HEK293 (cell line): ENCODE results near the gene PLEKHO2.
A peak's percentile ranks its signal among the peaks of the same experiment; 100 is the strongest.

Source experiments
- CTCF ChIA-PET: fragments of 350-600 bp; formaldehyde crosslinking; extraction: SDS; loops from one replicate; lab custom pipeline; 2021; ENCODE audit warnings: antibody characterized with exemption; lab: Yijun Ruan, JAX
- POLR2A ChIA-PET: fragments of 300-600 bp; formaldehyde crosslinking; extraction: SDS; loops from one replicate; lab custom pipeline; 2020; ENCODE audit warnings: antibody characterized with exemption, inconsistent platforms; lab: Yijun Ruan, JAX
- H3K27ac ChIP-seq: fragments of 200-500 bp; sonication (Bioruptor generic); 2 replicates; pipeline ENCODE4 v1.5.1; 2014; ENCODE audit warnings: low read depth, low read length, control low read depth, inconsistent platforms; ENCODE audit errors: extremely low read depth
- H3K36me3 ChIP-seq, 2 experiments: fragments of 200-500 bp in 1 of 2; sonication (Bioruptor generic) in 1 of 2; 1 replicate in 1 of 2; 2 replicates in 1 of 2; pipeline ENCODE4 v1.5.1; 2014 to 2017; ENCODE audit warnings: inconsistent platforms in 2 of 2, low read length in 2 of 2; ENCODE audit not compliant: control insufficient read depth in 2 of 2, insufficient read depth in 1 of 2
- H3K4me1 ChIP-seq: fragments of 200-500 bp; sonication (Bioruptor generic); 2 replicates; pipeline ENCODE4 v1.5.1; 2014; ENCODE audit warnings: mild to moderate bottlenecking, low read length, inconsistent platforms; ENCODE audit not compliant: control insufficient read depth, insufficient read depth
- H3K4me3 ChIP-seq: 2 replicates; pipeline ENCODE4 v1.5.1; 2011; ENCODE audit warnings: low read depth, mild to moderate bottlenecking, control low read depth, low read length, moderate library complexity
- H3K9me3 ChIP-seq: fragments of 200-500 bp; sonication (Bioruptor generic); 2 replicates; pipeline ENCODE4 v1.5.1; 2014; ENCODE audit warnings: low read depth, low read length, inconsistent platforms; ENCODE audit not compliant: control insufficient read depth, insufficient read depth
- HOXD13 ChIP-seq: sonication (generic); formaldehyde crosslinking; IDR thresholded peaks from 2 replicates; pipeline ENCODE4 v1.8.0; 2022; ENCODE audit warnings: missing genetic modification reagents, borderline replicate concordance
- KLF7 ChIP-seq: fragments of 450-650 bp; formaldehyde crosslinking; IDR thresholded peaks from 2 replicates; pipeline ENCODE4 v1.5.1; 2016; ENCODE audit warnings: missing biosample characterization, missing genetic modification characterization, borderline replicate concordance
- OSR2 ChIP-seq: fragments of 450-650 bp; formaldehyde crosslinking; IDR thresholded peaks from 2 replicates; pipeline ENCODE4 v1.5.1; 2016; ENCODE audit warnings: missing biosample characterization, missing genetic modification characterization
- PATZ1 ChIP-seq: fragments of 450-650 bp; formaldehyde crosslinking; IDR thresholded peaks from 2 replicates; pipeline ENCODE4 v1.5.1; 2016; ENCODE audit warnings: missing biosample characterization, missing genetic modification characterization
- PRDM10 ChIP-seq: fragments of 450-650 bp; formaldehyde crosslinking; IDR thresholded peaks from 2 replicates; pipeline ENCODE4 v1.5.1; 2016; ENCODE audit warnings: missing biosample characterization, missing genetic modification characterization
- ZBTB49 ChIP-seq: fragments of 450-650 bp; formaldehyde crosslinking; IDR thresholded peaks from 2 replicates; pipeline ENCODE4 v1.5.1; 2016; ENCODE audit warnings: missing biosample characterization, missing genetic modification characterization, low read depth
- ZBTB8A ChIP-seq: fragments of 450-650 bp; formaldehyde crosslinking; IDR thresholded peaks from 2 replicates; pipeline ENCODE4 v1.5.1; 2016; ENCODE audit warnings: missing biosample characterization, missing genetic modification characterization
- ZFP41 ChIP-seq: fragments of 450-650 bp; formaldehyde crosslinking; IDR thresholded peaks from 2 replicates; pipeline ENCODE4 v1.5.1; 2016; ENCODE audit warnings: missing biosample characterization, missing genetic modification characterization, borderline replicate concordance
- ZNF146 ChIP-seq: fragments of 450-650 bp; formaldehyde crosslinking; IDR thresholded peaks from 2 replicates; pipeline ENCODE4 v1.5.1; 2016; ENCODE audit warnings: missing biosample characterization, missing genetic modification characterization
- ZNF26 ChIP-seq: fragments of 450-650 bp; formaldehyde crosslinking; IDR thresholded peaks from 2 replicates; pipeline ENCODE4 v1.5.1; 2016; ENCODE audit warnings: missing biosample characterization, missing genetic modification characterization
- ZNF341 ChIP-seq: fragments of 450-650 bp; formaldehyde crosslinking; IDR thresholded peaks from 2 replicates; pipeline ENCODE4; 2016; ENCODE audit warnings: low read depth, missing biosample characterization, missing genetic modification characterization
- ZNF416 ChIP-seq: fragments of 450-650 bp; formaldehyde crosslinking; IDR thresholded peaks from 2 replicates; pipeline ENCODE4 v1.5.1; 2016; ENCODE audit warnings: missing biosample characterization, missing genetic modification characterization
- ZNF596 ChIP-seq: fragments of 450-650 bp; IDR thresholded peaks from 2 replicates; pipeline ENCODE4 v1.5.0; 2018; ENCODE audit warnings: missing biosample characterization, mild to moderate bottlenecking, missing genetic modification characterization, moderate library complexity
- ZNF629 ChIP-seq: fragments of 450-650 bp; formaldehyde crosslinking; IDR thresholded peaks from 2 replicates; pipeline ENCODE4 v1.5.1; 2017; ENCODE audit warnings: missing biosample characterization, missing genetic modification characterization
- ZNF654 ChIP-seq: fragments of 450-650 bp; formaldehyde crosslinking; IDR thresholded peaks from 2 replicates; pipeline ENCODE4 v1.5.1; 2016; ENCODE audit warnings: low read depth, missing biosample characterization, missing genetic modification characterization

Gene PLEKHO2

GRCh38 chr15:64844576-64845145, 2.9 kb downstream of the PLEKHO2 start:
- ChIA-PET CTCF (no interaction called here), POLR2A (no interaction called here)
- Histone ChIP-seq H3K4me1 (no peaks in the 10 kb centered on the region), H3K27ac (no peak overlapping the region), H3K9me3 (no peaks in the 10 kb centered on the region)
- TF ChIP-seq ZNF416 (tag by site-specific recombination) (no peak), ZBTB8A (tag by site-specific recombination) (no peak), KLF7 (no peak), PRDM10 (tag by site-specific recombination) (peak; percentile 92)
- TF ChIP-seq, all 188 proteins: peak for 1
- Histone ChIP-seq H3K36me3 (peaks cover 0 to 5% of the 10 kb centered on the region in 2 experiments; a peak in 2 of 3 replicates), H3K4me3 (no peak overlapping the region)

GRCh38 chr15:64845183-64845611, 3.5 kb downstream of the PLEKHO2 start:
- TF ChIP-seq ZNF629: no peak
- peak; percentile 36 for TF ChIP-seq ZNF341
- TF ChIP-seq ZNF654 (tag by site-specific recombination): no peak
- TF ChIP-seq HOXD13 (CRISPR knock-in tag): no peak
- TF ChIP-seq ZNF596 (tag by site-specific recombination): no peak
- Histone ChIP-seq H3K36me3 (peaks cover 0 to 5% of the 10 kb centered on the region in 2 experiments; a peak in 2 of 3 replicates), H3K4me3 (no peak overlapping the region), H3K27ac (no peak overlapping the region), H3K4me1 (no peaks in the 10 kb centered on the region), H3K9me3 (no peaks in the 10 kb centered on the region)
- CTCF ChIA-PET: no interaction called here
- POLR2A ChIA-PET: no interaction called here

- POLR2A ChIA-PET: interaction anchor here (0.5 kb wide), 1 partner anchor 34 kb away, joined by 3 read pairs; no protein-coding TSS in a partner anchor
- Histone ChIP-seq H3K4me1 (no peaks in the 10 kb centered on the region), H3K27ac (no peak overlapping the region), H3K9me3 (no peaks in the 10 kb centered on the region), H3K4me3 (no peak overlapping the region), H3K36me3 (peaks cover 0 to 12% of the 10 kb centered on the region in 2 experiments; a peak in 2 of 3 replicates)
- CTCF ChIA-PET: no interaction called here
- no peak for TF ChIP-seq ZNF26 (tag by site-specific recombination)
- no peak for TF ChIP-seq OSR2
- TF ChIP-seq ZNF146: no peak
These were observed 4.3 kb downstream of the PLEKHO2 start for GRCh38 chr15:64845831-64846595.

GRCh38 chr15:64847016-64847415, 5.3 kb downstream of the PLEKHO2 start:
- POLR2A ChIA-PET: no interaction called here
- H3K9me3 ChIP-seq: no peaks in the 10 kb centered on the region
- peaks cover 0 to 13% of the 10 kb centered on the region in 2 experiments; a peak in 2 of 3 replicates for H3K36me3 ChIP-seq
- no peak overlapping the region for H3K27ac ChIP-seq
- no peaks in the 10 kb centered on the region for H3K4me1 ChIP-seq
- no peak overlapping the region for H3K4me3 ChIP-seq
- TF ChIP-seq PATZ1: no peak
- TF ChIP-seq ZFP41: no peak
- no peak for TF ChIP-seq ZNF146
- TF ChIP-seq ZBTB49 (tag by site-specific recombination): no peak
- TF ChIP-seq, all 188 proteins: peak for 0
- CTCF ChIA-PET: no interaction called here
